Activated CD8-positive, alpha-beta memory T cell treated with anti-CD3 and anti-CD28 coated beads for 4 hours (primary cell): Measurements from ENCODE around the gene RRAGA.
"Not testable (repeated sequence)": the region's sequence is repeated elsewhere in the genome, so short reads cannot be mapped to it uniquely, and the experiment has no call there.

Experiments
- DNase-seq, 2 donors: peaks; one replicate each; pipeline ENCODE4 v3.0.0-alpha.2; 2020; ENCODE audit warnings: low read depth in 2 of 2

RRAGA gene, protein sequence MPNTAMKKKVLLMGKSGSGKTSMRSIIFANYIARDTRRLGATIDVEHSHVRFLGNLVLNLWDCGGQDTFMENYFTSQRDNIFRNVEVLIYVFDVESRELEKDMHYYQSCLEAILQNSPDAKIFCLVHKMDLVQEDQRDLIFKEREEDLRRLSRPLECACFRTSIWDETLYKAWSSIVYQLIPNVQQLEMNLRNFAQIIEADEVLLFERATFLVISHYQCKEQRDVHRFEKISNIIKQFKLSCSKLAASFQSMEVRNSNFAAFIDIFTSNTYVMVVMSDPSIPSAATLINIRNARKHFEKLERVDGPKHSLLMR

DNA sequence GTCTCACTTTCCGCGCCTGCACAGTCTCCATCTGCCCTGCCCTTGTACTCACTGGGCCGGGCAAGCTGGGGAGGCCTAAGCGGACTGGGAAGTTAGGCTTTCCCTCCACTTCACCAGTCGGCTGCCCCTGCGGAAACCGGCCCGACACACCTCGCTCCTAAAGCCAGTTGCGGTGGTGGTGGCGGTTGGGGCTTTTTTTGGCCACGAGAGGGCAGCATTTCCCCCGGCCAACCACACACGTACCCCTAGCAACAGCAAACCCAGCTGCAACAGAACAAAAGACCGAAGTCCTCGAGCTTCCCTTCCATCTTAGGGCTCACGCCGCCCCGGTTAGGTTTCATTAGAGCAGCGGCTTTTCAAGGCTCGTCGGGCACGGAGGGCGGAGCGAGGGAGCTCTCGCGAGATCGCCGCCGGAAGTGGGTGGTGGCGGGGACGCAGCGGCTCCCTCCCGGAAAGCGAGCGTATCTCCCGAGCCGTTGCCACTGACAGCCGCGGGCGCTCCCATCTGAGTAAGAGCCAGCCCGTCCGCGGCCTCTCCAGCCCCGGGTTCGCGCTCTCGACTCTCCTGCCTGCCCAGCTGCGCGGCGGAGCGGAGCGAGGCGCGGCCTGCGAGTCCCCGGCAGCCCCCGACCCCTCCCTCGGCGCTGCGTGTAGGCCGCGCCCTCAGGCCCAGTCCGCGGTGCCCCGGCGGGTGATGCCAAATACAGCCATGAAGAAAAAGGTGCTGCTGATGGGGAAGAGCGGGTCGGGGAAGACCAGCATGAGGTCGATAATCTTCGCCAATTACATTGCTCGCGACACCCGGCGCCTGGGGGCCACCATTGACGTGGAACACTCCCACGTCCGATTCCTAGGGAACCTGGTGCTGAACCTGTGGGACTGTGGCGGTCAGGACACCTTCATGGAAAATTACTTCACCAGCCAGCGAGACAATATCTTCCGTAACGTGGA lies at the start of gene RRAGA:
TSS of gene RRAGA (plus strand) at position 462 of the 951 bp plus-strand sequence. CDS start at position 695, 233 bp downstream.
- peak; percentile 85 to 86 for DNase-seq

DNA sequence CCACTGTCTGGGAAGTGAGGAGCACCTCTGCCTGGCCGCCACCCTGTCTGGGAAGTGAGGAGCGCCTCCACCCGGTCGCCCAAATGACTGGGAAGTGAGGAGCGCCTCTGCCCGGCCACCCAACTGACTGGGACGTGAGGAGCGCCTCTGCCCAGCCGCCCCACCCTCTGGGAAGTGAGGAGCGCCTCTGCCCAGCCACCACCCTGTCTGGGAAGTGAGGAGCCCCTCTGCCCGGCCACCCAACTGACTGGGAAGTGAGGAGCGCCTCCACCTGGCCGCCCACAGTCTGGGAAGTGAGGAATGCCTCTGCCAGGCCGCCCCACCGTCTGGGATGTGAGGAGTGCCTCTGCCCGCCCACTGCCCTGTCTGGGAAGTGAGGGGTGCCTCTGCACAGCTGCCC lies 49.1 kb upstream of the RRAGA start:
- no peak for DNase-seq

DNA sequence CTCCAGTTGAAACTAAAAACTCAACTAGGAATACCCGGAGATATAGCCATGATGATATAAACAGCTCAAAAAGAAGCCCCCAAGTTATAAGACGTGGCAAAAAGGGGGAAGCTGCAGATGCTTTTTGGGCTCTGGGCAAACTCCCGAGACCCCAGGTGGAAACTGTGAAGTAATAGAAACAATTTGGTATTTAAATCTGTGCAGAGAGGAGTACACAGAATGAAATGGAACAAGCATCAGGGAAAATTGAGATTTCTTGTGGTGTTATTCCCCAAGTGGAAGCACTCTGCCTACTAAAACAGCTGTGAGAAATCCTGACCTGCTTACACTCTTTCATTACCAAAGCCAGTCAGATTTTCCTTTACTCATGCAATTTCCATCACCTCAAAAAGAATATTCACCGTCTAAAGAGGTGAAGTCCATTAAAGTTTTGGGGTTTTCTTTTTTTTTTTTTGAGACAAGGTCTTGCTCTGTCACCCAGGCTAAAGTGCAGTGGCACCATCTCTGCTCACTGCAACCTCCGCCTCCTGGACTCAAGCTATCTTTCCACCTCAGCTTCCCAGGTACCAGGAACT lies 39.7 kb upstream of the RRAGA start:
- no peak for DNase-seq

DNA sequence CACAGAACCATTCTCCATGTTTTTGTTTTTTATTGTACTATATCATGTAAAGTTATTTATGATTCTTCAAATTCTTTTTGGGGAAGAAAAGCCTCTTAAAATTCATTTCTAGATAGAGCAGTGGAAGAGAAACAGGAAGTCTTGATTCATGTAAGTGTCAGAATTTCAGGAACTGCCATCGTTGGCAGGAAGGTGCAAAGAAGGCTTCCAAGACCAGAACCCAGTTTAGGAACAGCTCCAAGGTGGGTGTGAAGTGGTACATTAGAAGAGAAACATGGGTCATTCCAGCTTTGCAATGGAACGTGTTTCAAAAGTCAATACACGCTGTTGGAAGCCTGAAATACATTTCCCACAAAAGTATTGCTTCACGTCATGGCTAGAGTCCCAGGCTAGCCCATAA lies 31.0 kb upstream of the RRAGA start:
- no peak for DNase-seq

DNA sequence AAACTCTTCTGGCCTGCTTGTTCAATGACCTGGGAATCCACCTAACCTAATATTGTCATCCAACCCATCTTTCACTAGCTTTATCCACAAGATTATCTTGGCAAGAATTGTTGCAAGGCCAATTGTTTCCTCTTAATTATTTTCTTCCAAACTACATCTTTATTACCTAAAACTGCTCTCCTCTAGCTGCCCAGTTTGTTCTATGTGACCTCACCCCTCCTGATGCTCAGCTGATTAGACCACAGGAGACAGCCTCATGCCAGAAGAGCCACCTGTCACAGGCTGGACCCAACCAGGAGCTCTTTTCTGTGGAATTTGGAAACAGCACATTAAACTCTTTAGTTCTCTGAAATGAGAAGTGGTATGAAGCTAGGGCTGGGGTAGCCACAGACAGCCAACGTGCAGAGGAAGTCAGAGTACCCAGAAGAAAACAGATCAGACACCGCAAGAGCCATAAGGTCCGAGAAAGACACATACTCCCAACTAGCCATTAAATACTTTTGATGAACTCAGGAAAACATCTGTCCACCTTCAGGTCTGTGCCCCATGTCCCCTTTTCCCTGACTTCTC lies 28.3 kb upstream of the RRAGA start:
- no peak for DNase-seq

DNA sequence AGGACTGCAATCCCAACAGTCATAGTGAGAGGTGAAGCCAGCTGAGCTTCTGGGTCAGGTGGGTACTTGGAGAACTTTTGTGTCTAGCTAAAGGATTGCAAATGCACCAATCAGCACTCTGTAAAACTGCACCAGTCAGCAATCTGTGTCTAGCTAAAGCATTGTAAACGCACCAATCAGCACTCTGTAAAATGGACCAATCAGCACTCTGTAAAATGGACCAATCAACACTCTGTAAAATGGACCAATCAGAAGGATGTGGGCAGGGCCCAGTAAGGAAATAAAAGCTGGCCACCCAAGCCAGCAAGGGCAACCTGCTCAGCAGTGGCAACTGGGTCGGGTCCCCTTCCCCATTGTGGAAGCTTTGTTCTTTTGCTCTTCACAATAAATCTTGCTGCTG lies 27.6 kb upstream of the RRAGA start:
- not testable (repeated sequence) for DNase-seq

DNA sequence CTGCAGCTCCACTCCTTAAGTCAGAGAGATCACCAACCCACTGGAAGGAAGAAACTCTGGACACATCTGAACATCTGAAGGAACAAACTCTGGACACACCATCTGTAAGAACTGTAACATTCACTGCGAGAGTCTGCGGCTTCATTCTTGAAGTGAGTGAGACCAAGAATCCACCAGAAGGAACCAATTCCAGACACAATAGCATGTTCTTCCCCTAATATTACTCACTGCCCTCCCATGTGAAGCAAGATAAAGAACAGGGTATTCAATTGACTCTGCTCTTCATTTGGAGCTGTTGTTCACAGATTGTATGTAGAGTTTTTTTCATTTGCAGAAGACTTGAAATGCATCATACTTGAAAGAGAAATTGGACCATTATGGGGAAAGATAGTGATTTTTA lies 27.0 kb upstream of the RRAGA start:
- DNase-seq = no peak

DNA sequence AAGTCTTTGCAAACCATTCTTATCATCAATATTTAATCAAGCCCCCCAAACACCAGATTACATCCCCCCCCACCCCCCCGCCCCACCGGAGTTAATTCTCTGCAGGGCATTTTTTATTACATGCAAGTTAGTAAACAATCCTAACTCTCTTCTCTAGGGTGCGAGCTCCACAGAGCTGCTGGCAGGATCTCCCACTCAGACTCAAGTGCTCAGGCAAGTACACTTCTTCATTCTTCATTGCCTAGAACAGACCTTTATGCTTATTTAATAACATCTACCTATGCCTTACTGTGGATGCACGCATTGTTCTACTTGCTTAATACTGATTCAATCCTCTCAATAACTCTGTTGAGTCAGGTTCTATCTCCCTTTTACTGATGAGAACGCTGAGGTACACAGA lies 26.1 kb upstream of the RRAGA start:
- DNase-seq = no peak

DNA sequence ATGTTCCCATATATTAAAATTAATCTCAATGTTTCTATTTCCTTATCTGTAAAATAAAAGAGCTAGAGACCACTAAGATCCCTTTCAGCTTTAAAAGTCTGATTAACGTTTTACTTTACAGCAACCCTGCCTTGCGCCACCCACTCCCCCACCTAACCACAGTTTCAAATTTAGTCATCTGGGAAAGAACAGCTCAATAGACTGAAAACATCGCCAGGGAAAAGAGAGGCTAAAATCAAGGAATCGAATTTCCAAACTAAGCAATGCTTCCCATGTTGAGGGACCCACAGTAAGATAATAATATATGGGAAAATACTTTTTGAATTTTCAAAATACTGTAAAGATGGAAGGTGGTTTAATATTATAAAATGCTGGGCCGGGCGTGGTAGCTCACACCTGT lies 22.9 kb upstream of the RRAGA start:
- DNase-seq = no peak

DNA sequence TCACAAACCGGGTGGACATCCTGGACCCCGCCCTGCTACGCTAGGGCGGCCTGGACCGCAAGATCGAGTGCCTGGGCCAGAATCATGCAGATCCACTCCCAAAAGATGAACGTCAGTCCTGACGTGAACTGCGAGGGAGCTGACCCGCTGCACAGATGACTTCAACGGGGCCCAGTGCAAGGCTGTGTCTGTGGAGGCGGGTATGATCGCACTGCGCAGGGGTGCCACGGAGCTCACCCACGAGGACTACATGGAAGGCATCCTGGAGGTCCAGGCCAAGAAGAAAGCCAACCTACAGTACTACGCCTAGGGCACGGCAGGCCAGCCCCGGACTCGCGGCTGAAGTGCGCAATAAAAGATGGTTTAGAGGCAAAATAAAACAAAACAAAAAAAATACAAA lies 21.4 kb upstream of the RRAGA start:
- no peak for DNase-seq

DNA sequence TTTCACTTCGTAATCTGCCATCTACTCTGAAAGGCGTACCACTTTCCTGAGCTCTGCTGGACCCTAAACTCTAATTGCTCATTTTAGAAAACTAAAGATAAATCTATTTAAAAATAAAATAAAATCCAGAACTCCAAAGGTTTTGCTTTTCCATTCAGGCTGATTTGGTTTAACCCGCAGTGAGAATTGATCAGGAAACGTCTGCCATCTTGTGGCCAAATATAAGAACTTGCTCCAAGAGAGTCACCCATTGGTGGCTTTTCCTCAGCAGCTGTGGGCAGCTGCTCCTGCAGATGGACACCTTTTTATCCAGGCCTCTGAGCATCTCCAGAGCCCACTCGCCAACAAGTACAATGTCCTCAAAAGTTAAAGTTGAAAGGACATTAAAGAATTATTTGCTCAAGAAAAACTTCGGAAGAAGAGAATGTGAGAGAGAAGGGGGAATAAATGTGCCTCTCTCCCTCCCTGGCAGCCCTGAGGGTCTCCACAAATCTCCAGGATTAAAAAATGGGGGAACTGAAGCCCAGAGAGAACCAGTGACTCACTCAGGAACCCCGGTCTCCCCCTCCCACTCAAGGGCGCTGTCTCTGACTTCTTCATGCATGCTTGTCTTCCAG lies 20.3 kb upstream of the RRAGA start:
- no peak for DNase-seq

DNA sequence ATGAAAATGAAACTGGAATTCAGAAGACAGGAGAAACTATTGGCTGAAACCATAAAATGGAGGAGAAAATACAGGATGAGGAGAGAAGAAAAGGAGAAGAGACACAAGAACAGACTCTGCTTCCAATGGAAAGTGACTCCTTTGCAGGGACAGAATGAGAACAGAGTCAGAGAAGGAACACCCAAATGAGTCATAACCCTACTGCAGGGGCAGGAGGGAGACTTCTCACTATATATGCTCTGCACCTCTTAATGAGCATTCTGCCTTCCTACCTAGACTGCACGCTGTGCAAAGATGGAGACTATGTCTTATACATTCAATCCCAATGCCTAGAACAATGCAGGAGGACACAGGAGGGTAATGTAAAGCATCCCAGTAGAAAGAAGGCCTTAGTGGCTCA lies 18.3 kb upstream of the RRAGA start:
- no peak for DNase-seq

DNA sequence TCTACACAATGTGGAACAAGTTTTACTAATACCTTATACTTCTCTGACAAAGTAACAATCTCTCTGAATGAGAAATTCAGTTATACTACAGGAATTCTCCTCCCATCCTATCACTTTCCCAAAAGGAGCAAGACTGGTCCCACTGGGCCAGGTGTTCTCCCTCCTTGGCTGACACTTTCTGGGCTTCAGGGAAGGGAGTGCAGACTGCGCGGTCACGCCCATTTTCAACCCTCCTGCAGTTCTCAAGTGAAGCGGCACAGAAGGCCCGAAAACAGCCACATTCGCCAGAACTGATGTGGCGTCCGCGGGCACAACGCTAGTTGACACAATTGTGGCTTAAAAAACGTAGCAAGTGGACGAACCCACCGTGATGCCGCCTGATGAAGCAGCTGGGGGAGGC lies 16.8 kb upstream of the RRAGA start:
- DNase-seq = no peak

DNA sequence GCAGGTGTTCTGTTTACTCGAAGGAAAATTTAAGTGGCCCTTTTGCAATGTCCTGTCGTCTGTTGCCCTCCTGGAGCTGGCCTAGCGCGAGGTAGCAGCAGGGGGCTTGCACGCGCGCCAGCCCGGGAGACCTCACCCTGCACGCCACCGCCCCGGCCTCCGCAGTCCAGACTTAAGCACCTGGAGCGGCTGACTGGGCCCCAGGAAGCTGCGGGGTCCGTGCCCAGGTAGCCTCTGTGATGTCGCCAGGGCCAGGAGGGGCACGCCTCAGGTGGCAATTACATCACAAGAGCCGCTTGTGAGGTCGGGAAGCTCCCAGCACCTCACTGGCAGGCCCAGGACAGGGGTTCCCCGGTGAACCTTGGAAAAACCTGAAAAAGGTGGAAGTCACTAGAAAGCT lies 16.2 kb upstream of the RRAGA start, which contains the start of gene SAXO1:
TSS of gene SAXO1 (minus strand) at position 195 of the 400 bp plus-strand sequence. CDS start 301 bp downstream, outside the sequence.
- DNase-seq = no peak

DNA sequence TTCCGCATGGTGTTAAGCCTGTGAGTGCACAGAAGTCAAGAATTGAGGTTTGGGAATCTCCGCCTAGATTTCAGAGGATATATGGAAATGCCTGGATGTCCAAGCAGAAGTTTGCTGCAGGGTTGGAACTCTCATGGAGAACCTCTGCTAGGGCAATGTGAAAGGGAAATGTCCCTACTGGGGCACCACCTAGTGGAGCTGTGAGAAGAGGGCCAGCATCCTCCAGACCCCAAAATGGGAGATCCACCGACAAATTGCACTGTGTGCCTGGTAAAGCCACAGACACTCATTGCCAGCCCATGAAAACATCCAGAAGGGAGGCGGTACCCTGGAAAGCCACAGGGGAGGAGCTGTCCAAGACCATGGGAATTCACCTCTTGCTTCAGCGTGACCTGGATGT lies 12.6 kb upstream of the RRAGA start:
- no peak for DNase-seq

DNA sequence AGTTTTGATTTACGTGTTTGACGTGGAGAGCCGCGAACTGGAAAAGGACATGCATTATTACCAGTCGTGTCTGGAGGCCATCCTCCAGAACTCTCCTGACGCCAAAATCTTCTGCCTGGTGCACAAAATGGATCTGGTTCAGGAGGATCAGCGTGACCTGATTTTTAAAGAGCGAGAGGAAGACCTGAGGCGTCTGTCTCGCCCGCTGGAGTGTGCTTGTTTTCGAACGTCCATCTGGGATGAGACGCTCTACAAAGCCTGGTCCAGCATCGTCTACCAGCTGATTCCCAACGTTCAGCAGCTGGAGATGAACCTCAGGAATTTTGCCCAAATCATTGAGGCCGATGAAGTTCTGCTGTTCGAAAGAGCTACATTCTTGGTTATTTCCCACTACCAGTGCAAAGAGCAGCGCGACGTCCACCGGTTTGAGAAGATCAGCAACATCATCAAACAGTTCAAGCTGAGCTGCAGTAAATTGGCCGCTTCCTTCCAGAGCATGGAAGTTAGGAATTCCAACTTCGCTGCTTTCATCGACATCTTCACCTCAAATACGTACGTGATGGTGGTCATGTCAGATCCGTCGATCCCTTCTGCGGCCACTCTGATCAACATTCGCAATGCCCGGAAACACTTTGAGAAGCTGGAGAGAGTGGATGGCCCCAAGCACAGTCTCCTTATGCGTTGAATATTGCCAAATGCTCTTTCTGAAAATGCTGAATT lies 850 bp downstream of the RRAGA start:
- DNase-seq = no peak

DNA sequence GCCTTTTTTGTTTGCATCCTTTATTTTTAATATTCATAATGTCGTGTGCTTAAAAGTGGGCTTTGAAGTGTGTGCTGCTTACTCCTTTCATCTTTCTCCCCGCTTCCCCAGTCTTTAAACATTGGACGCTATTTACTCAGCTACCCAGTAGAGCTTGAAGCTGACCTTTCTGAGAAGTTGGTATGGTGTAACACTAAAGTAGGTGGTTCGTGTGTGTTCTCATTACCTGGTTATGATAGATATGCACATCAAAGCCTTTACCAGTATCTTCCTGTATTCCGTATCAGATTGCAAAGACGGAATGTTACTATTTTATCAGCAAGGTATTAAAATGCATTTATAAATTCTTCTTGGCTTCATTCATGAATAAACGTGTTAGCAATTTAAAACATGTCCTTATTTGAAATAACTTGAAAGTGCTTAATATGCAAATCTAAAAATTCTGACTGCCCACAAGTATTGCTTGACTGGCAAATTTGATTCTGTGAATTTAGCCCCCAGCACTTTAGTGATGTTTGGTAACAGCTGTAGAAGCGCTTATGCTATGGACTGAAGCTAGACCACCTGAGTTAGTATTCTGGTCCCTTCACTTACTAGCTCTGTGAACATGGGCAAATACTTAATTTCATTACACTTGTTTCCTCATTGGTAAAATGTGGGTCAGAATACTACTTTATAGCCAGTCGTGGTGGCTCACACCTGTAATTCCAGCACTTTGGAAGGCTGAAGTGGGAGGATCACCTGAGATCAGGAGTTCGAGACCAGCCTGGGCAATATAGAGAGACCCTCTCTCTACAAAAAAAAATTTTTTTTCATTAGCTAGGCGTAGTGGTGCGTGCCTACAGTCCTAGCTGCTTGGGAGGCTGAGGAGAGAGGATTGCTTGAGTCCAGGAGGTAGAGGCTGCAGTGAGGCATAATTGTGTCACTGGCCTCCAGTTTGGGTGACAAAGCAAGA lies 1.7 kb downstream of the RRAGA start:
- no peak for DNase-seq

DNA sequence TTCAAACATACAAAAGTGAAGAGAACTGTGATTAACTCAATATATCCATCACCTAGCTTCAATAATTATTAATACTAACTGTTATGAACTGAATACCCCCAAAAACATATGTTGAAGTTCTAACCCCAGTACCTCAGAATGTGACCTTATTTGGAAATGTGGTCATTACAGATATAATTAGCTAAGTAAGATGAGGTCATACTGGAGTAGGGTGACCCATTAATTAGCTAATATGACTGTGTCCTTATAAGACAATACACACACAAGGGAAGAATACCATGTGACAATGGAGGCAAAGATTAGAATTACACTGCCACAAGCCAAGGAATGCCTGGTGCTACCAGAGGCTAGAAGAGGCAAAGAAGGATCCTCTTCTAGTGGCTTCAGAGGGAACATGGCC lies 7.8 kb downstream of the RRAGA start:
- DNase-seq = no peak

DNA sequence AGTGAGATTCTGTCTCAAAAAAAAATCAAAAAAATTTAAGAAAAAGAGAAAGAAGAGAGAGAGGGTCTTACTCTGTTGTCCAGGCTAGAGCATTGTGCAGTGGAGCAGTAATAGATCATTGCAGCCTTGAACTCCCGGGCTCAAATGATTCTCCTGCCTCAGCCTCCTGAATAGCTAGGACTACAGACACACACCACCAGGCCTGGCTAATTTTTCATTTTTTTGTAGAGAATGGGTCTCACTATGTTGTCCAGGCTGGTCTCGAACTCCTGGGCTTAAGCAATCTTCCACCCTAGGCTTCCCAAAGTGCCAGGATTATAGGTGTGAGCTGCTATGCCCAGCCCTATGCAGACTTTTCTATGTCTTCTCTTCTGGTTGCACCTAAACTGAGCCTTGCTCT lies 25.0 kb downstream of the RRAGA start:
- no peak for DNase-seq

DNA sequence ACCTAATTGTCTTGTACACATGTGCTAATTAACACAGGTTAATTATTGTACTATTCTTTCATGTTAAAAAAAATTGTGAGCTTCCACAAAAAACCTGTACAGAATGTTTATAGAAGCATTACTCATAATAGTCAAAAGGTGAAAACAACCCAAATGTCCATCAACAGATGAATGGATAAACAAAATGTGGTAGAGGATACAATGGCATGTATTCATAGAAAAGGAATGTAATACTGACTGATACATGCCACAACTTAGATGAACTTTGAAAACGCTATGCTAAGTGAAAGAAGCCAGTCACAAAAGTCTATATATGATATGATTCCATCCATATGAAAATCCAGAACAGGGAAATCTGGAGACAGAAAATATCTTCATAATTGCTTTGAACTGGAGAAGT lies 25.6 kb downstream of the RRAGA start:
- DNase-seq = no peak
